Hepatocyte (in vitro differentiated cells): Measurements from ENCODE around the gene COBL. TPM values are rescaled to one million over a fixed set of nuclear protein-coding genes. Genes with fewer than 3 reads are reported as not detected.

ENCODE experiments used
- DNase-seq: peaks from one replicate; pipeline ENCODE4 v3.0.0-alpha.2; 2016; ENCODE audit warnings: low spot score
- H2AFZ ChIP-seq: fragments of 200-600 bp; sonication (generic); 2 replicates; pipeline ENCODE4 v1.6.0; 2016; ENCODE audit warnings: antibody characterized with exemption, mild to moderate bottlenecking
- H3K27ac ChIP-seq: fragments of 200-600 bp; sonication (generic); 2 replicates; pipeline ENCODE4 v1.5.1; 2016; ENCODE audit warnings: mild to moderate bottlenecking
- H3K27me3 ChIP-seq: fragments of 200-600 bp; sonication (generic); 2 replicates; pipeline ENCODE4 v1.6.1; 2016
- H3K36me3 ChIP-seq: fragments of 200-600 bp; sonication (generic); replicated peaks from 2 replicates; pipeline ENCODE4 v1.5.1; 2016; ENCODE audit warnings: low read depth; ENCODE audit not compliant: insufficient read depth
- H3K4me1 ChIP-seq: fragments of 200-600 bp; sonication (generic); 2 replicates; pipeline ENCODE4 v1.5.1; 2016; ENCODE audit warnings: mild to moderate bottlenecking, moderate library complexity; ENCODE audit not compliant: insufficient read depth
- H3K4me2 ChIP-seq: fragments of 200-600 bp; sonication (generic); 2 replicates; pipeline ENCODE4 v1.6.0; 2016
- H3K4me3 ChIP-seq: fragments of 200-600 bp; sonication (generic); 2 replicates; pipeline ENCODE4 v1.5.1; 2016; ENCODE audit warnings: mild to moderate bottlenecking
- H3K79me2 ChIP-seq: fragments of 200-600 bp; sonication (generic); 2 replicates; pipeline ENCODE4 v1.6.0; 2017; ENCODE audit warnings: mild to moderate bottlenecking
- H3K9me2 ChIP-seq: fragments of 200-600 bp; sonication (generic); replicated peaks from 2 replicates; pipeline ENCODE4 v1.6.0; 2017; ENCODE audit warnings: mild to moderate bottlenecking; ENCODE audit not compliant: insufficient read depth
- H3K9me3 ChIP-seq: fragments of 200-600 bp; sonication (generic); 2 replicates; pipeline ENCODE4 v1.5.1; 2016; ENCODE audit warnings: low read depth, mild to moderate bottlenecking
- H4K20me1 ChIP-seq: fragments of 200-600 bp; sonication (generic); 2 replicates; pipeline ENCODE4 v1.6.0; 2016; ENCODE audit warnings: mild to moderate bottlenecking; ENCODE audit not compliant: insufficient read depth, poor library complexity, severe bottlenecking
- EZH2 ChIP-seq: fragments of 200-600 bp; sonication (generic); IDR thresholded peaks from 2 replicates; pipeline ENCODE4 v1.6.1; 2016; ENCODE audit warnings: antibody characterized with exemption, mild to moderate bottlenecking, borderline replicate concordance
- EZH2phosphoT487 ChIP-seq: fragments of 200-600 bp; sonication (generic); IDR thresholded peaks from one replicate; pipeline ENCODE4 v1.6.1; 2018; ENCODE audit warnings: antibody characterized with exemption, mild to moderate bottlenecking, low read depth, moderate library complexity; ENCODE audit not compliant: unreplicated experiment, severe bottlenecking
- WGBS: methylation state at CpG from one replicate; pipeline ENCODE4 v1.1.6; 2016; ENCODE audit warnings: low lambda C conversion rate; ENCODE audit errors: missing lambda C conversion rate; 5-methylcytosine and 5-hydroxymethylcytosine counted together
- polyA plus RNA-seq: library from polyadenylated mRNA; unstranded; fragments of >200 nt; fragmentation: Nextera tagmentation; extraction: Ambion mirVana; gene quantifications from 2 replicates; pipeline ENCODE4 v1.2.1, GENCODE V29; 2016
- total RNA-seq: library from RNA; depleted of rRNA; stranded (reverse); fragments of >200 nt; gene quantifications from 2 replicates; pipeline ENCODE4 v1.2.3, GENCODE V29; 2014
- TF ChIP-seq, protein P1 (sequence below): fragments of 200-600 bp; sonication (generic); IDR thresholded peaks from 2 replicates; pipeline ENCODE4 v1.5.1; 2016; ENCODE audit warnings: antibody characterized with exemption, mild to moderate bottlenecking; ENCODE audit not compliant: poor library complexity

COBL gene
- total and polyA plus RNA-seq, 2 experiments from 2014 or later, result 7.8 to 20.5 TPM

GRCh38 chr7:51259766-51260165 lies 56.8 kb downstream of the COBL start:
- H3K4me2 ChIP-seq, result no peak overlapping the region
- H3K4me1 ChIP-seq, result peaks cover 17% of the 10 kb centered on the region
- no peak for TF ChIP-seq EZH2
- TF ChIP-seq, protein P1, sequence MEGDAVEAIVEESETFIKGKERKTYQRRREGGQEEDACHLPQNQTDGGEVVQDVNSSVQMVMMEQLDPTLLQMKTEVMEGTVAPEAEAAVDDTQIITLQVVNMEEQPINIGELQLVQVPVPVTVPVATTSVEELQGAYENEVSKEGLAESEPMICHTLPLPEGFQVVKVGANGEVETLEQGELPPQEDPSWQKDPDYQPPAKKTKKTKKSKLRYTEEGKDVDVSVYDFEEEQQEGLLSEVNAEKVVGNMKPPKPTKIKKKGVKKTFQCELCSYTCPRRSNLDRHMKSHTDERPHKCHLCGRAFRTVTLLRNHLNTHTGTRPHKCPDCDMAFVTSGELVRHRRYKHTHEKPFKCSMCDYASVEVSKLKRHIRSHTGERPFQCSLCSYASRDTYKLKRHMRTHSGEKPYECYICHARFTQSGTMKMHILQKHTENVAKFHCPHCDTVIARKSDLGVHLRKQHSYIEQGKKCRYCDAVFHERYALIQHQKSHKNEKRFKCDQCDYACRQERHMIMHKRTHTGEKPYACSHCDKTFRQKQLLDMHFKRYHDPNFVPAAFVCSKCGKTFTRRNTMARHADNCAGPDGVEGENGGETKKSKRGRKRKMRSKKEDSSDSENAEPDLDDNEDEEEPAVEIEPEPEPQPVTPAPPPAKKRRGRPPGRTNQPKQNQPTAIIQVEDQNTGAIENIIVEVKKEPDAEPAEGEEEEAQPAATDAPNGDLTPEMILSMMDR, result no peak
- TF ChIP-seq EZH2phosphoT487, result no peak
- H2AFZ ChIP-seq, result no peak overlapping the region
- WGBS, result 80% methylated on average over 4 of the region's 4 CpGs
- H3K9me2 ChIP-seq, result no peaks in the 10 kb centered on the region
- no peak overlapping the region for H3K4me3 ChIP-seq
- H4K20me1 ChIP-seq, result peaks cover 4% of the 10 kb centered on the region
- H3K27ac ChIP-seq, result no peak overlapping the region
- H3K27me3 ChIP-seq, result no peaks in the 10 kb centered on the region
- H3K36me3 ChIP-seq, result no peaks in the 10 kb centered on the region
- no peaks in the 10 kb centered on the region for H3K9me3 ChIP-seq
- DNase-seq, result no peak
- H3K79me2 ChIP-seq, result peaks cover 80% of the 10 kb centered on the region

GRCh38 chr7:51256916-51257315 lies 59.7 kb downstream of the COBL start:
- H3K4me1 ChIP-seq, result no peaks in the 10 kb centered on the region
- H3K9me3 ChIP-seq, result no peaks in the 10 kb centered on the region
- DNase-seq, result no peak
- WGBS, result 94% methylated on average over 4 of the region's 4 CpGs
- H3K27me3 ChIP-seq, result no peaks in the 10 kb centered on the region
- TF ChIP-seq EZH2 (no peak), EZH2phosphoT487 (no peak)
- TF ChIP-seq, protein P1, result no peak
- no peak overlapping the region for H2AFZ ChIP-seq
- H3K4me2 ChIP-seq, result no peak overlapping the region
- H3K9me2 ChIP-seq, result no peaks in the 10 kb centered on the region
- H3K27ac ChIP-seq, result no peak overlapping the region
- no peaks in the 10 kb centered on the region for H4K20me1 ChIP-seq
- peaks cover 77% of the 10 kb centered on the region for H3K79me2 ChIP-seq
- no peaks in the 10 kb centered on the region for H3K36me3 ChIP-seq
- H3K4me3 ChIP-seq, result no peak overlapping the region

GRCh38 chr7:51256209-51256781 lies 60.3 kb downstream of the COBL start:
- Histone ChIP-seq H3K4me3 (no peak overlapping the region), H4K20me1 (no peaks in the 10 kb centered on the region), H3K9me3 (no peaks in the 10 kb centered on the region), H3K4me2 (no peak overlapping the region), H3K27ac (no peak overlapping the region), H3K79me2 (peaks cover 72% of the 10 kb centered on the region), H3K36me3 (no peaks in the 10 kb centered on the region), H3K27me3 (no peaks in the 10 kb centered on the region), H3K4me1 (no peaks in the 10 kb centered on the region), H3K9me2 (no peaks in the 10 kb centered on the region), H2AFZ (no peak overlapping the region)
- no peak for TF ChIP-seq EZH2phosphoT487
- TF ChIP-seq, protein P1, result no peak
- no peak for TF ChIP-seq EZH2
- no peak for DNase-seq
- 88% methylated on average over 10 of the region's 10 CpGs for WGBS
